Measurements from ENCODE around the gene ACTA1. TPM values are rescaled to one million over a fixed set of nuclear protein-coding genes. Genes with fewer than 3 reads are reported as not detected.

ACTA1 gene
- total RNA-seq, 1 donor from 2014 or later, result 0.32 TPM

GRCh38 chr1:229440851-229441537 is 7.1 kb upstream of the ACTA1 start:
- Histone ChIP-seq H3K36me3 (peaks cover 66% of the 10 kb centered on the region), H3K27ac (no peak overlapping the region), H3K9me3 (no peaks in the 10 kb centered on the region), H3K4me1 (no peaks in the 10 kb centered on the region), H3K27me3 (ENCODE audit: low read depth) (no peaks in the 10 kb centered on the region), H3K4me3 (no peak overlapping the region)
- ATAC-seq (no peak), DNase-seq (no peak)
- intact Hi-C loops (cut with DNase I), result no loop called here
- no peak for TF ChIP-seq CTCF (IDR thresholded peaks at IDR 0.05)

GRCh38 chr1:229438021-229438420 is 4.1 kb upstream of the ACTA1 start:
- no peak for TF ChIP-seq CTCF (IDR thresholded peaks at IDR 0.05)
- intact Hi-C loops (cut with DNase I), result no loop called here
- H3K27me3 ChIP-seq (ENCODE audit: low read depth), result peaks cover 23% of the 10 kb centered on the region
- DNase-seq, result no peak
- peaks cover 5% of the 10 kb centered on the region for H3K4me1 ChIP-seq
- H3K27ac ChIP-seq, result no peak overlapping the region
- no peaks in the 10 kb centered on the region for H3K9me3 ChIP-seq
- no peak for ATAC-seq
- H3K36me3 ChIP-seq, result peaks cover 36% of the 10 kb centered on the region
- no peak overlapping the region for H3K4me3 ChIP-seq

- Histone ChIP-seq H3K36me3 (peaks cover 33% of the 10 kb centered on the region), H3K4me3 (no peak overlapping the region), H3K4me1 (peaks cover 5% of the 10 kb centered on the region), H3K27ac (no peak overlapping the region), H3K9me3 (no peaks in the 10 kb centered on the region), H3K27me3 (ENCODE audit: low read depth) (peaks cover 29% of the 10 kb centered on the region)
- no peak for DNase-seq
- no peak for TF ChIP-seq CTCF (IDR thresholded peaks at IDR 0.05)
- no peak for ATAC-seq
- intact Hi-C loops (cut with DNase I), result no loop called here
These were observed 3.5 kb upstream of the ACTA1 start for GRCh38 chr1:229437443-229437842.

GRCh38 chr1:229436201-229436600 is 2.3 kb upstream of the ACTA1 start:
- TF ChIP-seq CTCF (IDR thresholded peaks at IDR 0.05), result no peak
- peaks cover 23% of the 10 kb centered on the region for H3K36me3 ChIP-seq
- no peaks in the 10 kb centered on the region for H3K9me3 ChIP-seq
- peaks cover 41% of the 10 kb centered on the region for H3K27me3 ChIP-seq (ENCODE audit: low read depth)
- ATAC-seq, result no peak
- intact Hi-C loops (cut with DNase I), result no loop called here
- H3K4me3 ChIP-seq, result no peak overlapping the region
- no peak overlapping the region for H3K27ac ChIP-seq
- peaks cover 16% of the 10 kb centered on the region for H3K4me1 ChIP-seq
- no peak for DNase-seq

GRCh38 chr1:229434641-229435051 is 752 bp upstream of the ACTA1 start:
- H3K9me3 ChIP-seq, result no peaks in the 10 kb centered on the region
- H3K36me3 ChIP-seq, result peaks cover 7% of the 10 kb centered on the region
- no peak overlapping the region for H3K27ac ChIP-seq
- ATAC-seq (no peak), DNase-seq (no peak)
- intact Hi-C loops (cut with DNase I), result no loop called here
- peaks cover 23% of the 10 kb centered on the region for H3K4me1 ChIP-seq
- no peak for TF ChIP-seq CTCF (IDR thresholded peaks at IDR 0.05)
- H3K4me3 ChIP-seq, result no peak overlapping the region
- H3K27me3 ChIP-seq (ENCODE audit: low read depth), result peaks cover 57% of the 10 kb centered on the region
